Renal pelvis (tissue), 4 donors: ENCODE measurements around the gene RTP2. TPM values are rescaled to one million over a fixed set of nuclear protein-coding genes. Genes with fewer than 3 reads are reported as not detected.

Experiments used
- DNase-seq: peaks from one replicate; pipeline ENCODE4 v3.0.0-alpha.2; 2013
- polyA plus RNA-seq, 3 donors: library from polyadenylated mRNA; unstranded; fragments of 120-200 nt; gene quantifications; one replicate each; pipeline ENCODE4 v1.2.1, GENCODE V29; 2013; ENCODE audit not compliant: insufficient read length in 3 of 3

Gene RTP2
- polyA plus RNA-seq, 3 donors = not detected

- peak; percentile 81 for DNase-seq
Measured at GRCh38 chr3:187669675-187670504, 32.5 kb downstream of the RTP2 start, which contains the start of gene SST. Gene SST, minus strand, starts transcription at chr3:187670394. Its CDS starts 103 bp downstream, at chr3:187670291.

GRCh38 chr3:187667526-187667925 is 34.8 kb downstream of the RTP2 start:
- DNase-seq = no peak

- DNase-seq = no peak
Measured at GRCh38 chr3:187665764-187666402, 36.5 kb downstream of the RTP2 start.

GRCh38 chr3:187665010-187665409 is 37.3 kb downstream of the RTP2 start:
- DNase-seq = no peak

- DNase-seq = no peak
Measured at GRCh38 chr3:187662848-187663409, 39.4 kb downstream of the RTP2 start.

- DNase-seq = no peak
Measured at GRCh38 chr3:187661267-187661666, 41.1 kb downstream of the RTP2 start.

GRCh38 chr3:187651282-187651681 is 51.1 kb downstream of the RTP2 start:
- no peak for DNase-seq

Other genes starting within 250 kb of the RTP2 start
- gene SST, start 32.2 kb downstream of the RTP2 start, polyA plus RNA-seq = 1 to 10 TPM in 1 of 3 donors, under 1 TPM in 2; 0.78 to 4.0 (median 0.99) TPM
- 10 to 100 TPM; 10.6 to 16.8 (median 12.8) TPM for gene BCL6, start 42.9 kb upstream of the RTP2 start, polyA plus RNA-seq